Right renal cortex interstitium (tissue), 3 donors: ENCODE measurements around the gene FOXL3. TPM values are rescaled to one million over a fixed set of nuclear protein-coding genes. Genes with fewer than 3 reads are reported as not detected.
"Not testable (repeated sequence)": the region's sequence is repeated elsewhere in the genome, so short reads cannot be mapped to it uniquely, and the experiment has no call there.

Experiments
- DNase-seq, 3 donors: peaks; one replicate each; pipeline ENCODE4 v3.0.0-alpha.2; 2013; ENCODE audit warnings: low read depth in 3 of 3, low spot score in 2 of 3
- polyA plus RNA-seq, 3 donors: library from polyadenylated mRNA; unstranded; fragments of 120-200 nt; gene quantifications; one replicate each; pipeline ENCODE4 v1.2.1, GENCODE V29; 2013; ENCODE audit not compliant: insufficient read length in 3 of 3

FOXL3 gene
- polyA plus RNA-seq = not detected

GRCh38 chr7:289756-290553 is at the start of gene FOXL3:
Gene FOXL3, plus strand, starts transcription at chr7:290170. Its CDS starts 0 bp downstream, at chr7:290170.
- DNase-seq = no peak

GRCh38 chr7:240887-241421 is 49.0 kb upstream of the FOXL3 start:
- DNase-seq = no peak

GRCh38 chr7:241513-241912 is 48.5 kb upstream of the FOXL3 start:
- no peak for DNase-seq

GRCh38 chr7:242826-243579 is 47.0 kb upstream of the FOXL3 start:
- not testable (repeated sequence) for DNase-seq

- DNase-seq = not testable (repeated sequence)
Measured at GRCh38 chr7:243580-243978, 46.4 kb upstream of the FOXL3 start.

- DNase-seq = no peak
Measured at GRCh38 chr7:244974-245373, 45.0 kb upstream of the FOXL3 start.

GRCh38 chr7:245574-246295 is 44.2 kb upstream of the FOXL3 start:
- DNase-seq = no peak

- DNase-seq = no peak
Measured at GRCh38 chr7:246451-246850, 43.5 kb upstream of the FOXL3 start.

GRCh38 chr7:247181-247580 is 42.8 kb upstream of the FOXL3 start:
- DNase-seq = no peak

- no peak for DNase-seq
Measured at GRCh38 chr7:247636-248035, 42.3 kb upstream of the FOXL3 start.

GRCh38 chr7:248732-249435 is 41.1 kb upstream of the FOXL3 start:
- no peak for DNase-seq

- DNase-seq = no peak
Measured at GRCh38 chr7:249989-250388, 40.0 kb upstream of the FOXL3 start.

- DNase-seq = no peak
Measured at GRCh38 chr7:250523-250922, 39.4 kb upstream of the FOXL3 start.

- no peak for DNase-seq
Measured at GRCh38 chr7:251005-251404, 39.0 kb upstream of the FOXL3 start.

- DNase-seq = no peak
Measured at GRCh38 chr7:251446-252175, 38.4 kb upstream of the FOXL3 start.

- no peak for DNase-seq
Measured at GRCh38 chr7:252216-252965, 37.6 kb upstream of the FOXL3 start.

- no peak for DNase-seq
Measured at GRCh38 chr7:252981-253380, 37.0 kb upstream of the FOXL3 start.

- DNase-seq = no peak
Measured at GRCh38 chr7:253581-254336, 36.2 kb upstream of the FOXL3 start.
